Esophagus squamous epithelium (tissue), 5 donors: Measurements from ENCODE around the gene EIF2D. TPM values are rescaled to one million over a fixed set of nuclear protein-coding genes. Genes with fewer than 3 reads are reported as not detected.
A peak's percentile ranks its signal among the peaks of the same experiment; 100 is the strongest.

ENCODE experiments used
- DNase-seq: peaks from one replicate; lab custom pipeline; 2025; lab: John Stamatoyannopoulos, UW
- H3K27ac ChIP-seq, 4 donors: fragments of 200-600 bp; sonication (generic); one replicate each; pipeline ENCODE4 v1.5.1; 2016 to 2019; ENCODE audit warnings: mild to moderate bottlenecking in 1 of 4
- H3K27me3 ChIP-seq, 4 donors: fragments of 200-600 bp; sonication (generic); 1 replicate in 3 of 4; 2 replicates in 1 of 4; pipeline versions ENCODE4 v1.5.1 to v1.6.0; 2017 to 2021; ENCODE audit warnings: antibody characterized with exemption in 1 of 4
- H3K36me3 ChIP-seq, 3 donors: fragments of 200-600 bp; sonication (generic); one replicate each; pipeline ENCODE4 v1.5.1; 2016 to 2019
- H3K4me1 ChIP-seq, 3 donors: fragments of 200-600 bp; sonication (generic); one replicate each; pipeline ENCODE4 v1.5.1; 2017 to 2019
- H3K4me3 ChIP-seq, 4 donors: fragments of 200-600 bp; sonication (generic); 1 replicate in 3 of 4; 2 replicates in 1 of 4; pipeline ENCODE4 v1.5.1; 2016 to 2019; ENCODE audit warnings: mild to moderate bottlenecking in 2 of 4, moderate library complexity in 1 of 4
- H3K9me3 ChIP-seq, 3 donors: fragments of 200-600 bp; sonication (generic); one replicate each; pipeline ENCODE4 v1.5.1; 2016 to 2019
- POLR2A ChIP-seq, 4 donors: fragments of 450-650 bp; IDR thresholded peaks; one replicate each; pipeline ENCODE4 v1.6.1; 2017; ENCODE audit warnings: antibody characterized with exemption in 4 of 4, mild to moderate bottlenecking in 4 of 4, moderate library complexity in 3 of 4
- WGBS, 2 donors: methylation state at CpG; one replicate each; pipeline ENCODE4 v1.1.5; 2018; 5-methylcytosine and 5-hydroxymethylcytosine counted together
- intact Hi-C: fragments of 100-400 bp; cut with DNase I; formaldehyde crosslinking; loops from one replicate; pipeline ENCODE4 v1.15.0; 2022
- total RNA-seq, 4 donors: library from RNA; depleted of rRNA; stranded (reverse); fragments of >200 nt; gene quantifications; one replicate each; pipeline ENCODE4 v1.1.0, GENCODE V29; 2016
- TF ChIP-seq, protein P1 (sequence below), 6 experiments: fragments of 450-650 bp in 4 of 6; fragments of 200-600 bp in 2 of 6; sonication (generic) in 2 of 6; IDR thresholded peaks; one replicate each; pipeline ENCODE4 v1.5.1; 2016 to 2019; ENCODE audit warnings: antibody characterized with exemption in 6 of 6, mild to moderate bottlenecking in 4 of 6, moderate library complexity in 4 of 6
- donor health status: DM: yes; HTN: yes; CAD: no.

The EIF2D gene
- total RNA-seq, 4 donors from 2014 or later: 26.8 to 54.4 (median 42.2) TPM

- intact Hi-C loops: no loop called here
- no peak for DNase-seq
- Histone ChIP-seq H3K27ac (no peak overlapping the region), H3K4me3 (no peak overlapping the region), H3K9me3 (no peaks in the 10 kb centered on the region), H3K27me3 (no peaks in the 10 kb centered on the region), H3K4me1 (peaks cover 3 to 13% (median 7%) of the 10 kb centered on the region in 3 donors), H3K36me3 (peaks cover 4 to 93% (median 11%) of the 10 kb centered on the region in 3 donors)
- no peak for TF ChIP-seq POLR2A (IDR thresholded peaks at IDR 0.05)
- TF ChIP-seq, protein P1, sequence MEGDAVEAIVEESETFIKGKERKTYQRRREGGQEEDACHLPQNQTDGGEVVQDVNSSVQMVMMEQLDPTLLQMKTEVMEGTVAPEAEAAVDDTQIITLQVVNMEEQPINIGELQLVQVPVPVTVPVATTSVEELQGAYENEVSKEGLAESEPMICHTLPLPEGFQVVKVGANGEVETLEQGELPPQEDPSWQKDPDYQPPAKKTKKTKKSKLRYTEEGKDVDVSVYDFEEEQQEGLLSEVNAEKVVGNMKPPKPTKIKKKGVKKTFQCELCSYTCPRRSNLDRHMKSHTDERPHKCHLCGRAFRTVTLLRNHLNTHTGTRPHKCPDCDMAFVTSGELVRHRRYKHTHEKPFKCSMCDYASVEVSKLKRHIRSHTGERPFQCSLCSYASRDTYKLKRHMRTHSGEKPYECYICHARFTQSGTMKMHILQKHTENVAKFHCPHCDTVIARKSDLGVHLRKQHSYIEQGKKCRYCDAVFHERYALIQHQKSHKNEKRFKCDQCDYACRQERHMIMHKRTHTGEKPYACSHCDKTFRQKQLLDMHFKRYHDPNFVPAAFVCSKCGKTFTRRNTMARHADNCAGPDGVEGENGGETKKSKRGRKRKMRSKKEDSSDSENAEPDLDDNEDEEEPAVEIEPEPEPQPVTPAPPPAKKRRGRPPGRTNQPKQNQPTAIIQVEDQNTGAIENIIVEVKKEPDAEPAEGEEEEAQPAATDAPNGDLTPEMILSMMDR (IDR thresholded peaks at IDR 0.05): peak in 4 of 6 experiments; percentile 10 to 70 (median 42)
- 48 to 54% methylated on average over 3 of the region's 3 CpGs for whole genome bisulfite sequencing, 2 donors
Measured at GRCh38 chr1:206606867-206607266, 5.4 kb downstream of the EIF2D start.

DNA sequence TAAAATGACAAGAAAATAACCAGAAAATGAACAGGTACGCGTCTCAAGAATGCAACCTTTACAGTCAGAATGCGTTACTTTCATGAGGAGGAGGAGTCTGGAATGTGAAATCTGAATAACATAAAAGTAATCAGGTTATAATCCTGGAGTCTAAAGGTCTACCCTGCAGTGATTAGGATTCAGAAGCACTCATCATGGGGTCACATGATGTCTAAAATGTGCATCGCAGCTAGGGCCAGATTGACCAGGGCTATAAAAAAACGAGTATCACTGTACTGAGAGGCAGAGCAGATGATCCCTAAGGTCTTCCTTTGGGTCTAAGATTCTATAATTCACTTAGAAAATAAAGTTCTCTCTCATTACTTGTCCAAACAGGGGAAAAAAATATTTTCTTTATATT is 7.4 kb downstream of the EIF2D start:
- Histone ChIP-seq H3K4me3 (no peak overlapping the region), H3K36me3 (peaks cover 4 to 100% (median 11%) of the 10 kb centered on the region in 3 donors), H3K27me3 (no peaks in the 10 kb centered on the region), H3K4me1 (no peaks in the 10 kb centered on the region), H3K27ac (no peak overlapping the region), H3K9me3 (no peaks in the 10 kb centered on the region)
- 89 to 94% methylated on average over 5 of the region's 5 CpGs for WGBS, 2 donors
- TF ChIP-seq, protein P1 (IDR thresholded peaks at IDR 0.05): no peak
- TF ChIP-seq POLR2A (IDR thresholded peaks at IDR 0.05): no peak
- intact Hi-C loops: no loop called here
- no peak for DNase-seq

DNA sequence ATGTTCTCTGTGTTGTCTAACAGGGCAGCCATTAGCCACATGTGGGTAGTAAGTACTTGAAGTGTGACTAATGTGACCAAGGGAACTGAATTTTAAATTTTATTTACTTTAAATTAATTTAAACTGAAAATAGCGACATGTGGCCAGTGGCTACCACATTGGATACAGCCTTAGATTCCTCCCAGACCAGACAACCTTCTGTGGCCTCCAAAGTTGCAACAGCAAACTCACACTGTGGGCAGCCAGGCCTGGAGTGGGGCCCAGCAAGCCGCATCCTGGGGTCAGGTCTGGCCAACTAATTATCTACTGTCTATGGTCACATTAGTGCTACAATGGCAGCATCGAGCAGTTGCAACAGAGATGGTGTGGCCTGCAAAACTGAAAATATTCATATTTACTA is 11.7 kb downstream of the EIF2D start:
- intact Hi-C loops: no loop called here
- WGBS, 2 donors: 75 to 97% methylated on average over 1 to 3 of the region's 3 CpGs
- Histone ChIP-seq H3K27me3 (no peaks in the 10 kb centered on the region), H3K9me3 (no peaks in the 10 kb centered on the region), H3K36me3 (peaks cover 13 to 99% (median 37%) of the 10 kb centered on the region in 3 donors), H3K4me3 (no peak overlapping the region), H3K4me1 (no peaks in the 10 kb centered on the region), H3K27ac (no peak overlapping the region)
- no peak for DNase-seq
- TF ChIP-seq, protein P1 (IDR thresholded peaks at IDR 0.05): no peak
- no peak for TF ChIP-seq POLR2A (IDR thresholded peaks at IDR 0.05)

- Histone ChIP-seq H3K4me3 (no peak overlapping the region), H3K27me3 (no peaks in the 10 kb centered on the region), H3K36me3 (peaks cover 23 to 99% (median 40%) of the 10 kb centered on the region in 3 donors), H3K4me1 (peaks cover 1 to 21% (median 13%) of the 10 kb centered on the region in 3 donors), H3K27ac (no peak overlapping the region), H3K9me3 (no peaks in the 10 kb centered on the region)
- intact Hi-C loops: no loop called here
- WGBS, 2 donors: 95 to 100% methylated on average over 1 of the region's 1 CpG
- no peak for DNase-seq
- TF ChIP-seq POLR2A (IDR thresholded peaks at IDR 0.05): no peak
- TF ChIP-seq, protein P1 (IDR thresholded peaks at IDR 0.05): no peak
Measured at GRCh38 chr1:206596319-206596666, 16.0 kb downstream of the EIF2D start.

DNA sequence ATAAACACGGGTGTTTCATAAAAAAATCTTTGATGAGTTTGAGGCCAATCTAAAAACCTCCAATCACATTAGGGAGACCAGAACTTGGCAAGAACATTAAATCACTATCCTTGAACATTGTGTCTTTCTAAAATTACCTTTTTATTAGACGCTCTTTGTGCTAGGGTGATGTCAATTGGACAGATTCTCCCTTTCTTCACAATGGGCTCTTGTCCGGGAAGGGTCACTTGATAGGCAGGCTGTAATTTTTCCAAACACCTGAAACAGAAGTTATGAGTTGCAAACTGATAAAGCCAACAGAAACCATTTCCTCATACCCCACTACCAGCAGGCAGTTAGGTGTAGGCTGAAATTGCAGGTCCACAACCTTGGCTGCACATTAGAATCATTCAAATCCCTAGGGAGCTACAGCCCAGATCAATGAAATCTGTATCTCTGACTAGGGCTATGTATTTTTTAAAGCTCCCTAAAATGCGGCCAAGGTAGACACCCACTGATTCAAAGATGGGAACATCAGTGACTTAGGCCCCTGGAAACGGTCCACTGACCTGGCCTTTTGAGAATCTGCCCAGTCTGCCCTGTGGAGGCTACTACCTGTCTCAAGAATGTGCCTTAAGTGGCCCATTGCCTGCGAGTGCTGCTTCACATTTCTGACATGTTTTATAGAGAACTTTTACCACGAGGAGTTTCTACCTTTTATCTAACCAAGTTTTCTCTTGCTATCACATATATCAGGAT is 16.5 kb downstream of the EIF2D start:
- Histone ChIP-seq H3K27ac (no peak overlapping the region), H3K9me3 (no peaks in the 10 kb centered on the region), H3K4me3 (no peak overlapping the region), H3K36me3 (peaks cover 23 to 99% (median 40%) of the 10 kb centered on the region in 3 donors), H3K4me1 (peaks cover 7 to 27% (median 19%) of the 10 kb centered on the region in 3 donors), H3K27me3 (no peaks in the 10 kb centered on the region)
- WGBS, 2 donors: 81 to 87% methylated on average over 7 of the region's 7 CpGs
- intact Hi-C loops: no loop called here
- TF ChIP-seq, protein P1 (IDR thresholded peaks at IDR 0.05): no peak
- TF ChIP-seq POLR2A (IDR thresholded peaks at IDR 0.05): no peak
- no peak for DNase-seq
